Transverse colon (tissue), 4 donors: Measurements from ENCODE around the gene GRB7.
"Not testable (repeated sequence)": the region's sequence is repeated elsewhere in the genome, so short reads cannot be mapped to it uniquely, and the experiment has no call there.

Experiments used
- CTCF ChIP-seq, 5 experiments: fragments of 200-600 bp in 3 of 5; fragments of 450-650 bp in 2 of 5; sonication (generic) in 3 of 5; IDR thresholded peaks; 1 replicate in 2 of 5; 2 replicates in 3 of 5; pipeline ENCODE4 v1.5.1; 2016 to 2017; ENCODE audit warnings: antibody characterized with exemption in 5 of 5, inconsistent platforms in 3 of 5, mild to moderate bottlenecking in 2 of 5, moderate library complexity in 1 of 5
- POLR2A ChIP-seq: fragments of 450-650 bp; IDR thresholded peaks from one replicate; pipeline ENCODE4 v1.6.1; 2016; ENCODE audit warnings: antibody characterized with exemption, mild to moderate bottlenecking, moderate library complexity
- POLR2AphosphoS5 ChIP-seq, 3 donors: sonication (generic); formaldehyde crosslinking; IDR thresholded peaks; one replicate each; pipeline ENCODE4 v1.6.1; 2016; ENCODE audit warnings: antibody characterized with exemption in 3 of 3

GRCh38 chr17:39699157-39699817 is 38.5 kb upstream of the GRB7 start:
- peak in 1 of 5 experiments; percentile 5 for TF ChIP-seq CTCF (IDR thresholded peaks at IDR 0.05)
- not testable (repeated sequence) for TF ChIP-seq POLR2AphosphoS5 (IDR thresholded peaks at IDR 0.05); POLR2A
